ENCODE measurements around the gene ZKSCAN5. TPM values are rescaled to one million over a fixed set of nuclear protein-coding genes. Genes with fewer than 3 reads are reported as not detected.
"Not testable (repeated sequence)": the region's sequence is repeated elsewhere in the genome, so short reads cannot be mapped to it uniquely, and the experiment has no call there.

ZKSCAN5 gene
- total and polyA plus RNA-seq, 7 donors: 3.0 to 12.5 (median 7.7) TPM

DNA sequence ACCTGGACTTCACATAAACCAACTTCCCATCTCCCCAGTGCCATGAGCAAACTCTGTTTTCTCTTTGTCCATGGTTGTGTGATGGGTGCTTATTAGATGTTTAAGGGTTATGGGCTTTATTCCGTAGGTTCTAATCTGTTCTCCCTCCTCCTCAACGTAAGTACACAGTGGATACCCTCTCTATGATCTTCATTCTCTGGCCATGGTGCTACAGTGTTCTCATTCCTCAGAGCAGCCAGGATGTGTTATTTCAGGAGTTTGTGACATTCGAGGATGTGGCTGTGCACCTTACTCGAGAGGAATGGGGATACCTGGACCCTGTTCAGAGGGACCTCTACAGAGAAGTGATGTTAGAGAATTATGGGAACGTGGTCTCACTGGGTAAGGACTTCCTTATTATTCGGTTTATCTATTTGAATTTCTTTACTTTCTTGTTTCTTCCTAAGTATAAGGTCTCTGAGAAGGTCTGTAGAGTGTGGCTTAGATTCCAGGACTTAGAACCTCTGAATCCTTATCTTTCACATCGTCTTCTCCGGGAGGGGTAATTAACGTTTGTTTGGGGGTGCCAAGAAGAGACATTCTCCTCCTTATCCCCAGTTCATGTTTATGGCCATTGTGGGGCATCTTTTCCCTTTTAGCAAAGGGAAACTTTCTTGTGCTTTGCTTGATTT, 57.8 kb downstream of the ZKSCAN5 start:
- Histone ChIP-seq H3K4me1 (peaks cover 0 to 40% (median 36%) of the 10 kb centered on the region in 4 donors), H3K9me3 (no peaks in the 10 kb centered on the region), H3K27me3 (no peaks in the 10 kb centered on the region), H3K27ac (peak overlapping the region in 2 of 4 donors; percentile 39 to 68), H3K36me3 (peaks cover 29 to 66% (median 41%) of the 10 kb centered on the region in 4 donors), H3K4me3 (no peak overlapping the region)
- intact Hi-C loops (cut with DNase I): no loop called here
- TF ChIP-seq EP300 (IDR thresholded peaks at IDR 0.05) (no peak), POLR2A (IDR thresholded peaks at IDR 0.05) (no peak), POLR2AphosphoS5 (IDR thresholded peaks at IDR 0.05) (no peak)
- TF ChIP-seq, protein P1, sequence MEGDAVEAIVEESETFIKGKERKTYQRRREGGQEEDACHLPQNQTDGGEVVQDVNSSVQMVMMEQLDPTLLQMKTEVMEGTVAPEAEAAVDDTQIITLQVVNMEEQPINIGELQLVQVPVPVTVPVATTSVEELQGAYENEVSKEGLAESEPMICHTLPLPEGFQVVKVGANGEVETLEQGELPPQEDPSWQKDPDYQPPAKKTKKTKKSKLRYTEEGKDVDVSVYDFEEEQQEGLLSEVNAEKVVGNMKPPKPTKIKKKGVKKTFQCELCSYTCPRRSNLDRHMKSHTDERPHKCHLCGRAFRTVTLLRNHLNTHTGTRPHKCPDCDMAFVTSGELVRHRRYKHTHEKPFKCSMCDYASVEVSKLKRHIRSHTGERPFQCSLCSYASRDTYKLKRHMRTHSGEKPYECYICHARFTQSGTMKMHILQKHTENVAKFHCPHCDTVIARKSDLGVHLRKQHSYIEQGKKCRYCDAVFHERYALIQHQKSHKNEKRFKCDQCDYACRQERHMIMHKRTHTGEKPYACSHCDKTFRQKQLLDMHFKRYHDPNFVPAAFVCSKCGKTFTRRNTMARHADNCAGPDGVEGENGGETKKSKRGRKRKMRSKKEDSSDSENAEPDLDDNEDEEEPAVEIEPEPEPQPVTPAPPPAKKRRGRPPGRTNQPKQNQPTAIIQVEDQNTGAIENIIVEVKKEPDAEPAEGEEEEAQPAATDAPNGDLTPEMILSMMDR (IDR thresholded peaks at IDR 0.05): no peak
- WGBS, 2 donors: 84 to 92% methylated on average over 9 of the region's 9 CpGs
- DNase-seq: no peak

DNA sequence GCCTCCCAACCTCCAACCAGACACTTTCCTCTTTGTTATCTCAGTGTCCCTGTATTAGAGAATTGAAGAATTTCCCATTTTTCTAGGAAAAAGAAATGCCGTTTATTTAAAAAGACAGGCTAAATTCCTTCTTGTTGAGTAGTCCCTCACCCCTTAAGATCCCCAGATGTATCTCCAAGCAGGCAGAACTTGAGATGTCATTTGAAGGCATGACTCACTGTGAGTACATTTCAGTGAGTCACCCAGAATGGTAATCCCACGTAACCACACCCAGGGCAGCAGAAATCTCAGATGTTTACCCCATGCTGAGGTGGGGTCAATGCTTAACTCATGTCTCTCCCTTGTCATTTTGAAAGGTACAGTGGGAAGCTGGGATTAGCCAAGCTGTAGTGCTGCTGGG, 58.4 kb downstream of the ZKSCAN5 start:
- peaks cover 0 to 34% (median 32%) of the 10 kb centered on the region in 4 donors for H3K4me1 ChIP-seq
- intact Hi-C loops (cut with DNase I): no loop called here
- H3K9me3 ChIP-seq: no peaks in the 10 kb centered on the region
- peak overlapping the region in 2 of 4 donors; percentile 39 to 68 for H3K27ac ChIP-seq
- no peak overlapping the region for H3K4me3 ChIP-seq
- no peak for TF ChIP-seq POLR2A (IDR thresholded peaks at IDR 0.05)
- TF ChIP-seq POLR2AphosphoS5 (IDR thresholded peaks at IDR 0.05): peak in 1 of 4 donors; percentile 46
- H3K36me3 ChIP-seq: peaks cover 29 to 72% (median 41%) of the 10 kb centered on the region in 4 donors
- DNase-seq: no peak
- no peaks in the 10 kb centered on the region for H3K27me3 ChIP-seq
- WGBS, 2 donors: 43 to 56% methylated on average over 2 of the region's 2 CpGs

DNA sequence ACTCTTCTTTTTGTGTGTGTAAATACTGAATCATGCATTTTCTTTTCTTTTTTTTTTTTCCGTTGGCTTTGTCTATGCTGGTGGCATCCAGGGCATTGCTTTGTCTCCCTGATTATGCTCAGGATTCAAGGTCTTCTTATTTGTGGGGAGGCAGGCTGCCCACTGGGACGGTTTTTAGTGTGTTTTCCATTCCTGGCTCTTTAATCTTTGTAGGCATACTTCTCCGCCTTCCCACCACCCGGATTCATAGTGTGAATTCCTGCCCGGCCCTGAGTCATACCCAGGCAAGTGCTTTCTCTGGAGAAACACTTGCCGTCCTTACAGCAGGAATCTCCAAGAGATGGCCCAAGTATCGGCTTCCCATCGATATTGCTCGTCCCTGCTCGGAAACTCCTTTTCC, 59.2 kb downstream of the ZKSCAN5 start:
- TF ChIP-seq POLR2A (IDR thresholded peaks at IDR 0.05) (no peak), EP300 (IDR thresholded peaks at IDR 0.05) (no peak), POLR2AphosphoS5 (IDR thresholded peaks at IDR 0.05) (no peak)
- TF ChIP-seq, protein P1 (IDR thresholded peaks at IDR 0.05): no peak
- Histone ChIP-seq H3K4me1 (peaks cover 0 to 33% (median 32%) of the 10 kb centered on the region in 4 donors), H3K27me3 (no peaks in the 10 kb centered on the region), H3K9me3 (no peaks in the 10 kb centered on the region), H3K27ac (peak overlapping the region in 2 of 4 donors; percentile 16 to 68), H3K4me3 (no peak overlapping the region), H3K36me3 (peaks cover 29 to 77% (median 41%) of the 10 kb centered on the region in 4 donors)
- no peak for DNase-seq
- 94 to 95% methylated on average over 10 of the region's 10 CpGs for WGBS, 2 donors
- intact Hi-C loops (cut with DNase I): no loop called here

DNA sequence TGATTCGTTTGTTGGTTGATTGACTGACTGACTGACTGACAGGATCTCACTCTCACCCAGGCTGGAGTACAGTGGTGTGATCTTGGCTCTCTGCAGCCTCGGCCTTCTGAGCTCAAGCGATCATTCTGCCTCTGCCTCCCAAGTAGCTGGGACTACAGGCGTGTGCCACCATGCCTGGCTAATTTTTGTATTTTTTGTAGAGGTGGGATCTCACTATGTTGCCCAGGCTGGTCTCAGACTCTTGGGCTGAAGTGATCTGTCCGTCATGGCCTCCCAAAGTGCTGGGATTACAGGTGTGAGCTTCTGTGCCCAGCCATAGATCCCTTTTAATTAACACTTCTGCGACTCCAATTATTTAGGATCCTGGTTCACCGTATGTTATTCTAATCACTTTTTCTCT, 64.3 kb downstream of the ZKSCAN5 start:
- H3K9me3 ChIP-seq; H3K27ac ChIP-seq; H3K4me1 ChIP-seq; DNase-seq; intact Hi-C loops (cut with DNase I); H3K4me3 ChIP-seq; H3K27me3 ChIP-seq: not testable (repeated sequence)
- H3K36me3 ChIP-seq: peaks cover 5 to 93% (median 26%) of the 10 kb centered on the region in 4 donors
- WGBS, 2 donors: 96 to 97% methylated on average over 7 of the region's 7 CpGs

DNA sequence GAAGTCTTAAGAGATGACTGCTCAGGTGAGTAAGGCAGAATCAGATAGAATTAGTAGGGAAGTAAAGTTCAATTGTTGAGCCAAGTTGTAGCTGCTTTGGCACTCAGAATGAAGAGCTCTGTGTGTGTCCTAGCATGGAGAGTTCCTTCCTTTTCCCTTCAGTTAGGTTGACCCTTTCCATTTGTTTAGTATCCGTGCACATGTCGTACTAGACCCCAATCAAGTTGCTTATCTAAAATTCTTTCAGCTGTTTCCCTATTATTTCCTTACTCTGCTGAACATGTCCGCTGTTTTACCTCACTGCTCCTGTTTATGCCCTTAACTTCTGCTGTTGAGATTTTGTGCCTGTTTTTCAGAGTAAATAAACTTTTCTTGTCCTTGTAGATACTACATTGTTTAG, 67.3 kb downstream of the ZKSCAN5 start:
- Histone ChIP-seq H3K27ac (no peak overlapping the region), H3K4me1 (no peaks in the 10 kb centered on the region), H3K36me3 (peaks cover 0 to 66% (median 17%) of the 10 kb centered on the region in 4 donors), H3K27me3 (no peaks in the 10 kb centered on the region), H3K4me3 (no peak overlapping the region), H3K9me3 (no peaks in the 10 kb centered on the region)
- TF ChIP-seq POLR2AphosphoS5 (IDR thresholded peaks at IDR 0.05) (no peak), EP300 (IDR thresholded peaks at IDR 0.05) (no peak), POLR2A (IDR thresholded peaks at IDR 0.05) (no peak)
- TF ChIP-seq, protein P1 (IDR thresholded peaks at IDR 0.05): no peak
- intact Hi-C loops (cut with DNase I): no loop called here
- WGBS, 2 donors: 93% methylated on average over 3 of the region's 3 CpGs
- DNase-seq: no peak
